GM10266 (cell line): ENCODE measurements around the gene SLC24A3.

ENCODE experiments used
- DNase-seq: peaks from one replicate; pipeline ENCODE4 v3.0.0; 2012; ENCODE audit errors: extremely low spot score
- TF ChIP-seq, protein P1 (sequence below): IDR thresholded peaks from 2 replicates; pipeline ENCODE4 v1.5.1; 2012; ENCODE audit warnings: mild to moderate bottlenecking, low read depth; ENCODE audit not compliant: control insufficient read depth, insufficient read depth; ENCODE audit errors: missing control alignments

The SLC24A3 gene

DNA sequence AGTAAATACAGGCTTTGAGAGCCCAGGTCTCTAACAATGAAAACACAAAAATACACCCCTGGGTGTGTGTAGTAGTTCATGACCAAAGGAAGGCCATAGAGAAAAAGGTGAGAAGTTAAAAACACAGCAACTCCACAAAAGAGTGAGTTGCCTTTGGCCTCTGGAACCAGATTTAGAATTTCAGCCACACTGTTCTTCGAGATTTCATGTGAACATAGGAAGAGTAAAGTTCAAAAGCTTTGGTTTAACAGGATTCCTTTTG is 502.1 kb downstream of the SLC24A3 start:
- no peak for DNase-seq
- TF ChIP-seq, protein P1, sequence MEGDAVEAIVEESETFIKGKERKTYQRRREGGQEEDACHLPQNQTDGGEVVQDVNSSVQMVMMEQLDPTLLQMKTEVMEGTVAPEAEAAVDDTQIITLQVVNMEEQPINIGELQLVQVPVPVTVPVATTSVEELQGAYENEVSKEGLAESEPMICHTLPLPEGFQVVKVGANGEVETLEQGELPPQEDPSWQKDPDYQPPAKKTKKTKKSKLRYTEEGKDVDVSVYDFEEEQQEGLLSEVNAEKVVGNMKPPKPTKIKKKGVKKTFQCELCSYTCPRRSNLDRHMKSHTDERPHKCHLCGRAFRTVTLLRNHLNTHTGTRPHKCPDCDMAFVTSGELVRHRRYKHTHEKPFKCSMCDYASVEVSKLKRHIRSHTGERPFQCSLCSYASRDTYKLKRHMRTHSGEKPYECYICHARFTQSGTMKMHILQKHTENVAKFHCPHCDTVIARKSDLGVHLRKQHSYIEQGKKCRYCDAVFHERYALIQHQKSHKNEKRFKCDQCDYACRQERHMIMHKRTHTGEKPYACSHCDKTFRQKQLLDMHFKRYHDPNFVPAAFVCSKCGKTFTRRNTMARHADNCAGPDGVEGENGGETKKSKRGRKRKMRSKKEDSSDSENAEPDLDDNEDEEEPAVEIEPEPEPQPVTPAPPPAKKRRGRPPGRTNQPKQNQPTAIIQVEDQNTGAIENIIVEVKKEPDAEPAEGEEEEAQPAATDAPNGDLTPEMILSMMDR: no peak

DNA sequence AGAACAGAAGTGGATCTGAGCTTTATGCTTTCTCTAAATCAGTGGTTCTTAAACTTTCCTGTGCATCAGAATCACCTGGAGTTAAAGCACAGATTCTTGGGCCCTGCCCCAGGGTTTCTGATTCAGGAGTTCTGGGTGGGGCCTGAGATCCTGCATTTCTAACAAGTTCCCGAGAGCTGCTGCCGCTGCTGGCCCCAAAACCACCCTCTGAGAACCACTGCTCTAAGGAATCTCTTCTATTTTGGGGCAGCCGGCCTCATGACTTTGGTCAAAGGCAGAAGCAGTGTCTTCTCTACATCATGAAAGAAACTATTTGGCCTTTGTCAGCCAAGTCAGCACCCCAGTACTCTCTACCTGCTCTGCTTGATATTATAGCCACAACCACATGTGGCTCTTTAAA is 503.5 kb downstream of the SLC24A3 start:
- TF ChIP-seq, protein P1: no peak
- no peak for DNase-seq

DNA sequence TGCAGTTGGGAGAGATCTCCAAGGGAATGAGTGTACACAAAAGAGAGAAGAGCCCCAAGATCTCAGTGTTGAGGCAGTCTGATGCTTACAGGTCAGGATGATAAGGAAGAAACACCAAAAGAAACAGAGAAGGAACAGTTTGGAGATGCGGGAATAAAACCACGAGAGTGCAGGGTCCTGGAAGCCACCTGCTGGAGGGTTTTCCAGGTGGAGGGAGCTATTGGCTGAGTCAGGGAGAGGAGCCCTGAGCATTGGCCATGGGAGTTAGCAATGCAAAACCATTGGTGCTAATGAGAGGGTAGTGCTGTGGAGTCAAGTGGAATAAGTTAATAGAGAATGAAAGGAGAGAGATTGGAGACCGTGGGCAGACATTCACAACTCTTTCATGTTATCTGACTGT is 506.4 kb downstream of the SLC24A3 start:
- DNase-seq: no peak
- TF ChIP-seq, protein P1: no peak

DNA sequence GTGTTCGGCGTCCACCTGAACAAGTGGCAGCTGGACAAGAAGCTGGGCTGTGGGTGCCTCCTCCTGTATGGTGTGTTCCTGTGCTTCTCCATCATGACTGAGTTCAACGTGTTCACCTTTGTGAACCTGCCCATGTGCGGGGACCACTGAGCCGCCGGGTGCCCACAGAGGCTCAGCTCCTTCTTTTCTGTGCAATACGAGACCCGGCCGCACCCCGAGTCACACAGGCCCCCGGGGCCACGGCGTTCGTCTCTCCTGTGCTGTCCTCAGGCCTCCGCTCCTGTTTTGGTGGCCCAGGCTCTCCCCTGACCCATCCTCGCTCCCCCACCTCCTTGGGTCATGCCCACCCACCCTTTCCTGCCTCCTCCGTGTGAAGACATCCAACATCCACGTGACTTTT is 508.5 kb downstream of the SLC24A3 start:
- TF ChIP-seq, protein P1: no peak
- no peak for DNase-seq

DNA sequence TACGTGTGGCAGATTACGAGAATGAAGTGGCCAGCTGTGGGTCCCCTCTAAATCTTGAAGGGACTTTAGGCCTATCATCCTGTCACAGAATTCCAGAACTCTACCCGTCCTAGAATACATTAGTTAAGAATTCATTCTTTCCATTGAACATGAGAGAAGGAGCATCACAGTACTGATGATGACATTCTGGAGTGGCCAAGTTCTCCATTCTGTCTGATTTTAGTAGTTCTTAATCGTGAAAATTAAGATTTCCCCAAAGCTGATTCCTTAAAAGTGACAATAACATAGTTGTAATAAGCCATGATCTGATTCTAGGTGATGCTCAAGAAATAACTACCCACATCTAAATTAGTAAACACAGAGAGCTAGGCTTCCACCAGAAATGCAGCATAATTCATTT is 510.6 kb downstream of the SLC24A3 start:
- no peak for DNase-seq
- TF ChIP-seq, protein P1: no peak

DNA sequence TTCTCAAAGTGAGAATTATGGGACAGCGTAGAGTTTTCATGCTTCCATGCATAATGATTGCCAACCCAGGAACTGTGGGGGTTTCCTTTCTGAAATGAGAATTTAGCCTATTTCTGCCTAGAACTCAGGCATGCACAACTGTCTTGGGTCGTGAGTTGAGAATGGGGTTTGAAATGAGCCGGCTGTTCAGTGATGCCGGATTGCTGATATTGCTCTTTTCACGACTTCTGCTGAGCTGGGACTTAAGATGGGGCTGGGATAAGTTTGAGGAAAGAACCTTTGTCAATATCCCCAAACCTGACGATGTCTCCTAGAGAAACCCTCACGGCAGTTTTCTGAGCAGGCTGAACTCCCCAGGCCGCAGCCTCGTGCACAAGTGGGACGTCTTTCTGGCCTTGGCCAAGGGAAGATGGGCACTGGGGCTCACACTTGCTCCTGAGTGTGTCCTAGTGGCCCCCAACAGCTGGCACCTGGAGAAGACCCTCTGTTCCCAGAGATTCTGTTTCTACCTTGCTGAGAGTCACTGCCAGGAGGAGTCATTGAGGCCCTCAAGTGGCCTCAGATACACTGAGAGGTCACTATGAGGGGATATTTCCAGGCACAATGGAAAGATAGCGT is 511.5 kb downstream of the SLC24A3 start:
- TF ChIP-seq, protein P1: no peak
- DNase-seq: no peak

DNA sequence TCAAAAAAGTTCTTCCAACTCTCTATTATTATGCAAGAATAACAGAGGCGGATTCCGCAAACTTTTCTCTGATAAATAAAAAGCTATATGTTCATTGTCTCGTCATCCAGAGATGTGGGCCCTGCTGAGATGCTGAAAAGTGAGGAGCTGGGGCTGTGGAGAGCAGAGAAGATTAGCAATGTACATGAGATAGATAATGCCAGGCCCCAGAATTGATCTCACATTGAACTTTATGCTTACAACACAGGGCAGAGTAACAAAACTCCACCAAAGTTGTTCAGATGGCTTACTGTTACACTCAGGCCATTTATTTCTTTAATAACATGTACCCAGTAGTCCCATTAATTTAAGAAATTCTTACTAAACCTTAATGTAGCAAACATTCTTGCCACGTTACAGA is 512.9 kb downstream of the SLC24A3 start:
- TF ChIP-seq, protein P1: no peak
- DNase-seq: no peak
